ENCODE results near the gene MAPK8IP2. TPM values are rescaled to one million over a fixed set of nuclear protein-coding genes. Genes with fewer than 3 reads are reported as not detected.

Gene MAPK8IP2
- total and polyA plus RNA-seq, 2 of the 13 experiments (the other 11 are each of a cell fraction or from before 2014, with no cell fraction given), result 1.3 to 2.6 TPM

DNA sequence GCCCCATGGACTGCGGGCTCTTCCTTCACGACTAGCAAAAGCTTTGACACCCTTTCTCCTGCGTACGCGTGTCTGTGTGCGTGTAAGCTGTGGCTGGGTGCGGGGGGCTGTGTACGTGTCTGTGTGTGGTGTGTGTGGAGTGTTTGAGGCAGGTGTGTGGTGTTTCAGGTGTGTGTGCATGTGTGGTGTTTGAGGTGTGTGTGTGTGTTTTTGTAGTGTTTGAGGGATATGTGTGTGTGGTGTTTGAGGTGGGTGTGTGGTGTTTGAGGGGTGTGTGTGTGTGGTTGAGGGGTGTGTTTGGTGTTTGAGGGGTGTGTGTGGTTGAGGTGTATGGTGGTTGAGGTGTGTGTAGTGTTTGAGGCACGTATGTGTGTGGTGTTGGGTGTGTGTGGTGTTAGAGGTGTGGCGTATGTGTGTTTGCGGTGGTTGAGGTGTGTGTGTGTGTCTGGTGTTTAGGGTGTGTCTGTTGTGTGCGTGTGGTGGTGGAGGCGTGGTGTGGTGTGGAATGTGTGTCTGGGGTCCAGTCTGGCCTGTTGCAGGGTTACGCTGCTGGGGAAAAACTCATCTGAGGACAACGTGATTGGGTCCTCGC is 28.0 kb downstream of the MAPK8IP2 start (continued):
- TF ChIP-seq, protein P1, sequence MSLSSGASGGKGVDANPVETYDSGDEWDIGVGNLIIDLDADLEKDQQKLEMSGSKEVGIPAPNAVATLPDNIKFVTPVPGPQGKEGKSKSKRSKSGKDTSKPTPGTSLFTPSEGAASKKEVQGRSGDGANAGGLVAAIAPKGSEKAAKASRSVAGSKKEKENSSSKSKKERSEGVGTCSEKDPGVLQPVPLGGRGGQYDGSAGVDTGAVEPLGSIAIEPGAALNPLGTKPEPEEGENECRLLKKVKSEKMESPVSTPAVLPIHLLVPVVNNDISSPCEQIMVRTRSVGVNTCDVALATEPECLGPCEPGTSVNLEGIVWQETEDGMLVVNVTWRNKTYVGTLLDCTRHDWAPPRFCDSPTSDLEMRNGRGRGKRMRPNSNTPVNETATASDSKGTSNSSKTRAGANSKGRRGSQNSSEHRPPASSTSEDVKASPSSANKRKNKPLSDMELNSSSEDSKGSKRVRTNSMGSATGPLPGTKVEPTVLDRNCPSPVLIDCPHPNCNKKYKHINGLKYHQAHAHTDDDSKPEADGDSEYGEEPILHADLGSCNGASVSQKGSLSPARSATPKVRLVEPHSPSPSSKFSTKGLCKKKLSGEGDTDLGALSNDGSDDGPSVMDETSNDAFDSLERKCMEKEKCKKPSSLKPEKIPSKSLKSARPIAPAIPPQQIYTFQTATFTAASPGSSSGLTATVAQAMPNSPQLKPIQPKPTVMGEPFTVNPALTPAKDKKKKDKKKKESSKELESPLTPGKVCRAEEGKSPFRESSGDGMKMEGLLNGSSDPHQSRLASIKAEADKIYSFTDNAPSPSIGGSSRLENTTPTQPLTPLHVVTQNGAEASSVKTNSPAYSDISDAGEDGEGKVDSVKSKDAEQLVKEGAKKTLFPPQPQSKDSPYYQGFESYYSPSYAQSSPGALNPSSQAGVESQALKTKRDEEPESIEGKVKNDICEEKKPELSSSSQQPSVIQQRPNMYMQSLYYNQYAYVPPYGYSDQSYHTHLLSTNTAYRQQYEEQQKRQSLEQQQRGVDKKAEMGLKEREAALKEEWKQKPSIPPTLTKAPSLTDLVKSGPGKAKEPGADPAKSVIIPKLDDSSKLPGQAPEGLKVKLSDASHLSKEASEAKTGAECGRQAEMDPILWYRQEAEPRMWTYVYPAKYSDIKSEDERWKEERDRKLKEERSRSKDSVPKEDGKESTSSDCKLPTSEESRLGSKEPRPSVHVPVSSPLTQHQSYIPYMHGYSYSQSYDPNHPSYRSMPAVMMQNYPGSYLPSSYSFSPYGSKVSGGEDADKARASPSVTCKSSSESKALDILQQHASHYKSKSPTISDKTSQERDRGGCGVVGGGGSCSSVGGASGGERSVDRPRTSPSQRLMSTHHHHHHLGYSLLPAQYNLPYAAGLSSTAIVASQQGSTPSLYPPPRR (CRISPR knock-in tag; IDR thresholded peaks at IDR 0.05; ENCODE audit: borderline replicate concordance), result no peak
- TF ChIP-seq, protein P2, sequence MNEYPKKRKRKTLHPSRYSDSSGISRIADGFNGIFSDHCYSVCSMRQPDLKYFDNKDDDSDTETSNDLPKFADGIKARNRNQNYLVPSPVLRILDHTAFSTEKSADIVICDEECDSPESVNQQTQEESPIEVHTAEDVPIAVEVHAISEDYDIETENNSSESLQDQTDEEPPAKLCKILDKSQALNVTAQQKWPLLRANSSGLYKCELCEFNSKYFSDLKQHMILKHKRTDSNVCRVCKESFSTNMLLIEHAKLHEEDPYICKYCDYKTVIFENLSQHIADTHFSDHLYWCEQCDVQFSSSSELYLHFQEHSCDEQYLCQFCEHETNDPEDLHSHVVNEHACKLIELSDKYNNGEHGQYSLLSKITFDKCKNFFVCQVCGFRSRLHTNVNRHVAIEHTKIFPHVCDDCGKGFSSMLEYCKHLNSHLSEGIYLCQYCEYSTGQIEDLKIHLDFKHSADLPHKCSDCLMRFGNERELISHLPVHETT (CRISPR knock-in tag; conservative IDR thresholded peaks at IDR 0.05), result no peak
- TF ChIP-seq ZNF33A (CRISPR knock-in tag; IDR thresholded peaks at IDR 0.05; ENCODE audit: borderline replicate concordance), result no peak
- TF ChIP-seq, protein P3, sequence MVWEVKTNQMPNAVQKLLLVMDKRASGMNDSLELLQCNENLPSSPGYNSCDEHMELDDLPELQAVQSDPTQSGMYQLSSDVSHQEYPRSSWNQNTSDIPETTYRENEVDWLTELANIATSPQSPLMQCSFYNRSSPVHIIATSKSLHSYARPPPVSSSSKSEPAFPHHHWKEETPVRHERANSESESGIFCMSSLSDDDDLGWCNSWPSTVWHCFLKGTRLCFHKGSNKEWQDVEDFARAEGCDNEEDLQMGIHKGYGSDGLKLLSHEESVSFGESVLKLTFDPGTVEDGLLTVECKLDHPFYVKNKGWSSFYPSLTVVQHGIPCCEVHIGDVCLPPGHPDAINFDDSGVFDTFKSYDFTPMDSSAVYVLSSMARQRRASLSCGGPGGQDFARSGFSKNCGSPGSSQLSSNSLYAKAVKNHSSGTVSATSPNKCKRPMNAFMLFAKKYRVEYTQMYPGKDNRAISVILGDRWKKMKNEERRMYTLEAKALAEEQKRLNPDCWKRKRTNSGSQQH (CRISPR knock-in tag; IDR thresholded peaks at IDR 0.05; ENCODE audit: low read depth), result no peak
- TF ChIP-seq ZNF354B (CRISPR knock-in tag; IDR thresholded peaks at IDR 0.05), result no peak
- no peak for TF ChIP-seq RFXANK (CRISPR knock-in tag; IDR thresholded peaks at IDR 0.05)
- TF ChIP-seq, protein P4, sequence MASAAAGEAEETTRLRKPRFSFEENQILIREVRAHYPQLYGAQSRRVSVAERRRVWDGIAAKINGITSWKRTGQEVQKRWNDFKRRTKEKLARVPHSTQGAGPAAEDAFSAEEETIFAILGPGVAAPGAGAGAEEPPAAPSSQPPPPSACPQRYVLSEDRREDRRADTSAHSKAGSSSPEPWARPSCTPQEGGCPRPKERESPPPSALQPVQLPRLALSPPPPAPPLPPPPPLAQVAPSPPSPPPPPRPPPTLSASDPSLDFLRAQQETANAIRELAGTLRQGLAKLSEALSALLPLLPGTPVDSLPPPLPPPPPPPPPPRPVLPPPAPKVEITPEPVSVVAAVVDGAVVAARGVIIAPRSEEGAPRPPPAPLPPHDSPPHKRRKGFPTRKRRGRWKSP (CRISPR knock-in tag; IDR thresholded peaks at IDR 0.05), result no peak
- no peak for TF ChIP-seq HNRNPH1 (optimal IDR thresholded peaks at IDR 0.05; ENCODE audit: low read depth, low read length)
- TF ChIP-seq FOXC1 (CRISPR knock-in tag; IDR thresholded peaks at IDR 0.05; ENCODE audit: borderline replicate concordance), result no peak
- no peak for TF ChIP-seq NFRKB (IDR thresholded peaks at IDR 0.05)
- no peak for TF ChIP-seq ZNF841 (CRISPR knock-in tag; IDR thresholded peaks at IDR 0.05; ENCODE audit: borderline replicate concordance)
- no peak for TF ChIP-seq ZNF614 (CRISPR knock-in tag; IDR thresholded peaks at IDR 0.05; ENCODE audit: borderline replicate concordance)
- TF ChIP-seq PTBP1 (IDR thresholded peaks at IDR 0.05; ENCODE audit: low read depth, low read length, poor library complexity, severe bottlenecking), result no peak
- TF ChIP-seq, protein P5, sequence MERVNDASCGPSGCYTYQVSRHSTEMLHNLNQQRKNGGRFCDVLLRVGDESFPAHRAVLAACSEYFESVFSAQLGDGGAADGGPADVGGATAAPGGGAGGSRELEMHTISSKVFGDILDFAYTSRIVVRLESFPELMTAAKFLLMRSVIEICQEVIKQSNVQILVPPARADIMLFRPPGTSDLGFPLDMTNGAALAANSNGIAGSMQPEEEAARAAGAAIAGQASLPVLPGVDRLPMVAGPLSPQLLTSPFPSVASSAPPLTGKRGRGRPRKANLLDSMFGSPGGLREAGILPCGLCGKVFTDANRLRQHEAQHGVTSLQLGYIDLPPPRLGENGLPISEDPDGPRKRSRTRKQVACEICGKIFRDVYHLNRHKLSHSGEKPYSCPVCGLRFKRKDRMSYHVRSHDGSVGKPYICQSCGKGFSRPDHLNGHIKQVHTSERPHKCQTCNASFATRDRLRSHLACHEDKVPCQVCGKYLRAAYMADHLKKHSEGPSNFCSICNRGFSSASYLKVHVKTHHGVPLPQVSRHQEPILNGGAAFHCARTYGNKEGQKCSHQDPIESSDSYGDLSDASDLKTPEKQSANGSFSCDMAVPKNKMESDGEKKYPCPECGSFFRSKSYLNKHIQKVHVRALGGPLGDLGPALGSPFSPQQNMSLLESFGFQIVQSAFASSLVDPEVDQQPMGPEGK (CRISPR knock-in tag; IDR thresholded peaks at IDR 0.05), result no peak
- TF ChIP-seq, protein P6, sequence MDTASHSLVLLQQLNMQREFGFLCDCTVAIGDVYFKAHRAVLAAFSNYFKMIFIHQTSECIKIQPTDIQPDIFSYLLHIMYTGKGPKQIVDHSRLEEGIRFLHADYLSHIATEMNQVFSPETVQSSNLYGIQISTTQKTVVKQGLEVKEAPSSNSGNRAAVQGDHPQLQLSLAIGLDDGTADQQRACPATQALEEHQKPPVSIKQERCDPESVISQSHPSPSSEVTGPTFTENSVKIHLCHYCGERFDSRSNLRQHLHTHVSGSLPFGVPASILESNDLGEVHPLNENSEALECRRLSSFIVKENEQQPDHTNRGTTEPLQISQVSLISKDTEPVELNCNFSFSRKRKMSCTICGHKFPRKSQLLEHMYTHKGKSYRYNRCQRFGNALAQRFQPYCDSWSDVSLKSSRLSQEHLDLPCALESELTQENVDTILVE (CRISPR knock-in tag; IDR thresholded peaks at IDR 0.05), result no peak
- TF ChIP-seq, protein P7, sequence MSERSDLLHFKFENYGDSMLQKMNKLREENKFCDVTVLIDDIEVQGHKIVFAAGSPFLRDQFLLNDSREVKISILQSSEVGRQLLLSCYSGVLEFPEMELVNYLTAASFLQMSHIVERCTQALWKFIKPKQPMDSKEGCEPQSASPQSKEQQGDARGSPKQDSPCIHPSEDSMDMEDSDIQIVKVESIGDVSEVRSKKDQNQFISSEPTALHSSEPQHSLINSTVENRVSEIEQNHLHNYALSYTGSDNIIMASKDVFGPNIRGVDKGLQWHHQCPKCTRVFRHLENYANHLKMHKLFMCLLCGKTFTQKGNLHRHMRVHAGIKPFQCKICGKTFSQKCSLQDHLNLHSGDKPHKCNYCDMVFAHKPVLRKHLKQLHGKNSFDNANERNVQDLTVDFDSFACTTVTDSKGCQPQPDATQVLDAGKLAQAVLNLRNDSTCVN (CRISPR knock-in tag; IDR thresholded peaks at IDR 0.05; ENCODE audit: borderline replicate concordance), result no peak
